ENCODE measurements around the gene STX18. TPM values are rescaled to one million over a fixed set of nuclear protein-coding genes. Genes with fewer than 3 reads are reported as not detected.

Gene STX18
- total RNA-seq, 8 experiments from 2014 or later = 15.4 to 48.3 (median 22.6) TPM

GRCh38 chr4:4415107-4415805 is 126.6 kb downstream of the STX18 start:
- in situ Hi-C loops (cut with MboI; ENCODE audit: low pct_unique_long_range_greater_than_20kb in 2 of 9, low sequenced_read_pairs in 9 of 9, unreplicated experiment in 9 of 9) = no loop called here
- ATAC-seq (replicated peaks in 6 of 8) = no peak

GRCh38 chr4:4413806-4414205 is 128.0 kb downstream of the STX18 start:
- in situ Hi-C loops (cut with MboI; ENCODE audit: low pct_unique_long_range_greater_than_20kb in 2 of 9, low sequenced_read_pairs in 9 of 9, unreplicated experiment in 9 of 9) = no loop called here
- H3K27ac ChIP-seq = no peak overlapping the region
- no peak for ATAC-seq (replicated peaks in 6 of 8)
- WGBS, 10 experiments = 88 to 100% (median 100%) methylated on average over 1 to 4 of the region's 7 CpGs; no CpG with 5 or more reads in 7 of the 10 experiments
- peaks cover under 1 to 9% of the 10 kb centered on the region in 2 donors for H3K4me1 ChIP-seq (replicated peaks in 1 of 2)
- H3K4me3 ChIP-seq = no peak overlapping the region

More at GRCh38 chr4:4415107-4415805, 126.6 kb downstream of the STX18 start:
- H3K4me3 ChIP-seq = no peak overlapping the region
- H3K27ac ChIP-seq = no peak overlapping the region
- 81 to 100% (median 97%) methylated on average over 1 to 7 of the region's 19 CpGs; no CpG with 5 or more reads in 1 of the 10 experiments for WGBS, 10 experiments
- peaks cover 11 to 21% of the 10 kb centered on the region in 2 donors for H3K4me1 ChIP-seq (replicated peaks in 1 of 2)

GRCh38 chr4:4413373-4413725 is 128.5 kb downstream of the STX18 start:
- WGBS, 10 experiments = 0 to 96% (median 56%) methylated on average over 1 to 5 of the region's 10 CpGs; no CpG with 5 or more reads in 7 of the 10 experiments
- ATAC-seq (replicated peaks in 6 of 8) = peak in 2 of 8 experiments; percentile 28 to 36
- in situ Hi-C loops (cut with MboI; ENCODE audit: low pct_unique_long_range_greater_than_20kb in 2 of 9, low sequenced_read_pairs in 9 of 9, unreplicated experiment in 9 of 9) = no loop called here
- Histone ChIP-seq H3K4me1 (replicated peaks in 1 of 2) (peaks cover 0 to 4% of the 10 kb centered on the region in 2 donors), H3K4me3 (no peak overlapping the region), H3K27ac (no peak overlapping the region)

- no peaks in the 10 kb centered on the region for H3K4me1 ChIP-seq (replicated peaks in 1 of 2)
- peak in 1 of 8 experiments; percentile 11 for ATAC-seq (replicated peaks in 6 of 8)
- H3K4me3 ChIP-seq = no peak overlapping the region
- WGBS, 10 experiments = 50 to 100% (median 89%) methylated on average over 1 to 12 of the region's 19 CpGs; no CpG with 5 or more reads in 1 of the 10 experiments
- H3K27ac ChIP-seq = no peak overlapping the region
- in situ Hi-C loops (cut with MboI; ENCODE audit: low pct_unique_long_range_greater_than_20kb in 2 of 9, low sequenced_read_pairs in 9 of 9, unreplicated experiment in 9 of 9) = no loop called here
Observed at GRCh38 chr4:4412641-4413372, 129.0 kb downstream of the STX18 start.

- no peak for ATAC-seq (replicated peaks in 6 of 8)
- Histone ChIP-seq H3K27ac (no peak overlapping the region), H3K4me1 (replicated peaks in 1 of 2) (no peaks in the 10 kb centered on the region), H3K4me3 (no peak overlapping the region)
- in situ Hi-C loops (cut with MboI; ENCODE audit: low pct_unique_long_range_greater_than_20kb in 2 of 9, low sequenced_read_pairs in 9 of 9, unreplicated experiment in 9 of 9) = no loop called here
- 54 to 96% (median 86%) methylated on average over 1 to 12 of the region's 15 CpGs; no CpG with 5 or more reads in 2 of the 10 experiments for WGBS, 10 experiments
Observed at GRCh38 chr4:4411906-4412305, 129.9 kb downstream of the STX18 start.

GRCh38 chr4:4410271-4410670 is 131.6 kb downstream of the STX18 start:
- WGBS, 10 experiments = 77 to 100% (median 90%) methylated on average over 1 to 11 of the region's 15 CpGs; no CpG with 5 or more reads in 5 of the 10 experiments
- no peak for ATAC-seq (replicated peaks in 6 of 8)
- no peak overlapping the region for H3K27ac ChIP-seq
- no peak overlapping the region for H3K4me3 ChIP-seq
- H3K4me1 ChIP-seq (replicated peaks in 1 of 2) = no peaks in the 10 kb centered on the region
- in situ Hi-C loops (cut with MboI; ENCODE audit: low pct_unique_long_range_greater_than_20kb in 2 of 9, low sequenced_read_pairs in 9 of 9, unreplicated experiment in 9 of 9) = no loop called here

GRCh38 chr4:4409416-4410115 is 132.3 kb downstream of the STX18 start:
- 52 to 100% (median 100%) methylated on average over 3 to 6 of the region's 23 CpGs; no CpG with 5 or more reads in 3 of the 10 experiments for WGBS, 10 experiments
- in situ Hi-C loops (cut with MboI; ENCODE audit: low pct_unique_long_range_greater_than_20kb in 2 of 9, low sequenced_read_pairs in 9 of 9, unreplicated experiment in 9 of 9) = no loop called here
- Histone ChIP-seq H3K4me1 (replicated peaks in 1 of 2) (no peaks in the 10 kb centered on the region), H3K4me3 (no peak overlapping the region), H3K27ac (no peak overlapping the region)
- no peak for ATAC-seq (replicated peaks in 6 of 8)

- Histone ChIP-seq H3K27ac (no peak overlapping the region), H3K4me1 (replicated peaks in 1 of 2) (no peaks in the 10 kb centered on the region), H3K4me3 (no peak overlapping the region)
- in situ Hi-C loops (cut with MboI; ENCODE audit: low pct_unique_long_range_greater_than_20kb in 2 of 9, low sequenced_read_pairs in 9 of 9, unreplicated experiment in 9 of 9) = no loop called here
- ATAC-seq (replicated peaks in 6 of 8) = no peak
- 50 to 100% (median 91%) methylated on average over 1 to 15 of the region's 23 CpGs; no CpG with 5 or more reads in 5 of the 10 experiments for WGBS, 10 experiments
Observed at GRCh38 chr4:4408576-4409335, 133.1 kb downstream of the STX18 start.

GRCh38 chr4:4408132-4408523 is 133.7 kb downstream of the STX18 start:
- H3K4me1 ChIP-seq (replicated peaks in 1 of 2) = no peaks in the 10 kb centered on the region
- peak in 2 of 8 experiments; percentile 8 to 16 for ATAC-seq (replicated peaks in 6 of 8)
- in situ Hi-C loops (cut with MboI; ENCODE audit: low pct_unique_long_range_greater_than_20kb in 2 of 9, low sequenced_read_pairs in 9 of 9, unreplicated experiment in 9 of 9) = no loop called here
- H3K4me3 ChIP-seq = no peak overlapping the region
- WGBS, 10 experiments = 38 to 100% (median 87%) methylated on average over 1 to 6 of the region's 13 CpGs; no CpG with 5 or more reads in 5 of the 10 experiments
- no peak overlapping the region for H3K27ac ChIP-seq

GRCh38 chr4:4407299-4408131 is 134.3 kb downstream of the STX18 start:
- H3K4me3 ChIP-seq = no peak overlapping the region
- in situ Hi-C loops (cut with MboI; ENCODE audit: low pct_unique_long_range_greater_than_20kb in 2 of 9, low sequenced_read_pairs in 9 of 9, unreplicated experiment in 9 of 9) = no loop called here
- 54 to 94% (median 87%) methylated on average over 1 to 4 of the region's 19 CpGs; no CpG with 5 or more reads in 5 of the 10 experiments for WGBS, 10 experiments
- H3K27ac ChIP-seq = no peak overlapping the region
- ATAC-seq (replicated peaks in 6 of 8) = peak in 3 of 8 experiments; percentile 4 to 14 (median 7)
- no peaks in the 10 kb centered on the region for H3K4me1 ChIP-seq (replicated peaks in 1 of 2)

- in situ Hi-C loops (cut with MboI; ENCODE audit: low pct_unique_long_range_greater_than_20kb in 2 of 9, low sequenced_read_pairs in 9 of 9, unreplicated experiment in 9 of 9) = no loop called here
- 37 to 100% (median 94%) methylated on average over 1 to 6 of the region's 28 CpGs; no CpG with 5 or more reads in 4 of the 10 experiments for WGBS, 10 experiments
- Histone ChIP-seq H3K4me1 (replicated peaks in 1 of 2) (no peaks in the 10 kb centered on the region), H3K27ac (no peak overlapping the region), H3K4me3 (no peak overlapping the region)
- ATAC-seq (replicated peaks in 6 of 8) = peak in 6 of 8 experiments; percentile 15 to 65 (median 48)
Observed at GRCh38 chr4:4406455-4407298, 135.2 kb downstream of the STX18 start.
